Fibroblast of villous mesenchyme (primary cell): Measurements from ENCODE around the gene DPY19L1. TPM values are rescaled to one million over a fixed set of nuclear protein-coding genes. Genes with fewer than 3 reads are reported as not detected.
A peak's percentile ranks its signal among the peaks of the same experiment; 100 is the strongest.
"Not testable (repeated sequence)": the region's sequence is repeated elsewhere in the genome, so short reads cannot be mapped to it uniquely, and the experiment has no call there.

ENCODE experiments used
- DNase-seq: peaks from one replicate; pipeline ENCODE4 v3.0.0-alpha.2; 2010; ENCODE audit warnings: low read depth
- H3K4me3 ChIP-seq: 2 replicates; pipeline ENCODE4 v1.5.1; 2011; ENCODE audit warnings: low read depth, mild to moderate bottlenecking, low read length
- CTCF ChIP-seq: IDR thresholded peaks from 2 replicates; pipeline ENCODE4 v1.5.1; 2012; ENCODE audit warnings: low read depth, mild to moderate bottlenecking, low read length; ENCODE audit not compliant: insufficient read depth
- total RNA-seq: library from RNA; depleted of rRNA; stranded (reverse); fragments of >200 nt; gene quantifications from 2 replicates; pipeline ENCODE4 v1.2.3, GENCODE V29; 2012

Gene DPY19L1
- total RNA-seq, 1 donor: 44.5 TPM

GRCh38 chr7:34916267-34916666 lies 121.0 kb downstream of the DPY19L1 start:
- no peak overlapping the region for H3K4me3 ChIP-seq
- no peak for DNase-seq
- no peak for TF ChIP-seq CTCF

- no peak overlapping the region for H3K4me3 ChIP-seq
- no peak for DNase-seq
- no peak for TF ChIP-seq CTCF
Measured at GRCh38 chr7:34912236-34912635, 125.0 kb downstream of the DPY19L1 start.

- DNase-seq, H3K4me3 ChIP-seq: not testable (repeated sequence)
Measured at GRCh38 chr7:34906266-34906850, 130.9 kb downstream of the DPY19L1 start.

GRCh38 chr7:34904987-34905386 lies 132.3 kb downstream of the DPY19L1 start:
- no peak for TF ChIP-seq CTCF
- H3K4me3 ChIP-seq: no peak overlapping the region
- no peak for DNase-seq

GRCh38 chr7:34903921-34904320 lies 133.4 kb downstream of the DPY19L1 start:
- not testable (repeated sequence) for H3K4me3 ChIP-seq, DNase-seq

GRCh38 chr7:34902182-34902581 lies 135.1 kb downstream of the DPY19L1 start:
- TF ChIP-seq CTCF: no peak
- no peak for DNase-seq
- H3K4me3 ChIP-seq: no peak overlapping the region

GRCh38 chr7:34900891-34901513 lies 136.3 kb downstream of the DPY19L1 start:
- peak; percentile 37 for TF ChIP-seq CTCF
- H3K4me3 ChIP-seq: no peak overlapping the region
- no peak for DNase-seq

- no peak for DNase-seq
- H3K4me3 ChIP-seq: no peak overlapping the region
- TF ChIP-seq CTCF: no peak
Measured at GRCh38 chr7:34895202-34895601, 142.1 kb downstream of the DPY19L1 start.
